Adrenal gland (tissue), 12 donors: ENCODE measurements around the gene BRINP1. TPM values are rescaled to one million over a fixed set of nuclear protein-coding genes. Genes with fewer than 3 reads are reported as not detected.

Experiments used
- DNase-seq, 7 donors: peaks; one replicate each; pipeline ENCODE4 v3.0.0-alpha.2; 2019 to 2020
- H3K27ac ChIP-seq, 5 donors: fragments of 200-600 bp; sonication (generic) in 4 of 5; 1 replicate in 3 of 5; 2 replicates in 2 of 5; pipeline versions ENCODE4 v1.5.1 to v1.8.0; 2016 to 2020; ENCODE audit warnings: mild to moderate bottlenecking in 1 of 5
- H3K27me3 ChIP-seq: fragments of 200-600 bp; 2 replicates; pipeline ENCODE4 v1.8.0; 2021
- H3K36me3 ChIP-seq, 2 donors: fragments of 200-600 bp; replicated peaks in 1 of 2; 1 replicate in 1 of 2; 2 replicates in 1 of 2; pipeline versions ENCODE4 v1.5.1 to v1.8.0; 2018 to 2022
- H3K4me1 ChIP-seq, 2 donors: fragments of 200-600 bp; replicated peaks in 1 of 2; 1 replicate in 1 of 2; 2 replicates in 1 of 2; pipeline versions ENCODE4 v1.5.1 to v1.8.0; 2018 to 2021
- H3K4me3 ChIP-seq, 4 donors: fragments of 200-600 bp; sonication (generic) in 3 of 4; one replicate each; pipeline ENCODE4 v1.5.1; 2016 to 2018
- H3K9me3 ChIP-seq, 3 donors: fragments of 200-600 bp; sonication (generic) in 1 of 3; replicated peaks in 1 of 3; 1 replicate in 2 of 3; 2 replicates in 1 of 3; pipeline versions ENCODE4 v1.5.1 to v1.8.0; 2016 to 2021
- CTCF ChIP-seq, 6 experiments: fragments of 450-650 bp in 4 of 6; fragments of 200-600 bp in 2 of 6; sonication (generic) in 1 of 6; IDR thresholded peaks; 1 replicate in 5 of 6; 2 replicates in 1 of 6; pipeline versions ENCODE4 v1.5.1 to v1.8.0; 2016 to 2021; ENCODE audit warnings: antibody characterized with exemption in 6 of 6, mild to moderate bottlenecking in 2 of 6, moderate library complexity in 1 of 6
- POLR2A ChIP-seq, 2 donors: fragments of 450-650 bp; IDR thresholded peaks; one replicate each; pipeline ENCODE4 v1.6.1; 2017; ENCODE audit warnings: antibody characterized with exemption in 2 of 2, mild to moderate bottlenecking in 2 of 2, moderate library complexity in 1 of 2
- WGBS, 4 donors: extraction: QIAGEN DNeasy Blood & Tissue Kit in 2 of 4; methylation state at CpG; one replicate each; pipeline versions ENCODE4 v1.1.5 to v1.1.7; 2013 to 2017; 5-methylcytosine and 5-hydroxymethylcytosine counted together
- intact Hi-C, 2 donors: fragments of 100-400 bp; cut with DNase I; formaldehyde crosslinking; loops; one replicate each; pipeline versions ENCODE4 v1.14.1 to v1.15.0; 2022 to 2023
- polyA plus RNA-seq, 3 donors: library from polyadenylated mRNA; stranded (reverse); fragments of 200-250 nt in 2 of 3; fragments of 350-450 nt in 1 of 3; fragmentation: Illumina TruSeq in 1 of 3; extraction: RNeasy Lipid Tissue Mini Kit (QIAGEN cat#74804) in 1 of 3; gene quantifications; one replicate each; pipeline ENCODE4 v1.2.3, GENCODE V29; 2013 to 2014
- total RNA-seq, 9 donors: library from RNA; depleted of rRNA in 4 of 9; stranded (reverse); fragments of >200 nt in 4 of 9; fragments of 120-200 nt in 1 of 9; fragmentation: NEBNext Ultra II Directional in 1 of 9; extraction: Animal tissue kit (Norgen Biotek cat#: 25700) in 1 of 9; gene quantifications; one replicate each; pipeline versions ENCODE4 v1.1.0 to v1.2.4, GENCODE V29; 2013 to 2023
- donor health status: healthy with polysubstance abuse.
- donor health status: Bipolar disorder and iron deficiency.
- donor health status: DM: yes; HTN: yes; CAD: no.
- donor health status: DM: no; HTN: no; CAD: no.
- donor health status: DM: no; HTN: no; CAD: no.
- donor health status: DM: yes; HTN: yes; CAD: no.

The BRINP1 gene
- total and polyA plus RNA-seq, 12 donors: 0.07 to 6.4 (median 1.2) TPM; not detected in 1

GRCh38 chr9:119360237-119360636 is 9.0 kb downstream of the BRINP1 start:
- Histone ChIP-seq H3K36me3 (no peaks in the 10 kb centered on the region), H3K27ac (no peak overlapping the region), H3K9me3 (no peaks in the 10 kb centered on the region), H3K4me3 (no peak overlapping the region), H3K4me1 (no peaks in the 10 kb centered on the region), H3K27me3 (no peaks in the 10 kb centered on the region)
- WGBS, 4 donors: 68 to 73% (median 72%) methylated on average over 5 of the region's 5 CpGs
- DNase-seq: no peak
- no peak for TF ChIP-seq POLR2A (IDR thresholded peaks at IDR 0.05)
- TF ChIP-seq CTCF (IDR thresholded peaks at IDR 0.05): no peak
- intact Hi-C loops: loop anchor here in 1 of 2 donors (10.0 kb wide), 5 partner anchors 75 to 1715 kb away; no protein-coding TSS in a partner anchor

- intact Hi-C loops: no loop called here
- no peaks in the 10 kb centered on the region for H3K4me1 ChIP-seq
- H3K27ac ChIP-seq: no peak overlapping the region
- no peak for TF ChIP-seq CTCF (IDR thresholded peaks at IDR 0.05)
- no peak for DNase-seq
- H3K4me3 ChIP-seq: no peak overlapping the region
- WGBS, 4 donors: 6 to 19% (median 16%) methylated on average over 2 of the region's 2 CpGs
- H3K36me3 ChIP-seq: no peaks in the 10 kb centered on the region
- H3K27me3 ChIP-seq: no peaks in the 10 kb centered on the region
- H3K9me3 ChIP-seq: no peaks in the 10 kb centered on the region
Measured at GRCh38 chr9:119357336-119358096, 11.7 kb downstream of the BRINP1 start.

GRCh38 chr9:119349351-119349825 is 19.8 kb downstream of the BRINP1 start:
- Histone ChIP-seq H3K9me3 (no peaks in the 10 kb centered on the region), H3K27me3 (no peaks in the 10 kb centered on the region), H3K4me3 (no peak overlapping the region), H3K4me1 (no peaks in the 10 kb centered on the region), H3K27ac (no peak overlapping the region), H3K36me3 (no peaks in the 10 kb centered on the region)
- 37 to 40% (median 38%) methylated on average over 11 of the region's 11 CpGs for WGBS, 4 donors
- no peak for DNase-seq
- intact Hi-C loops: no loop called here
- no peak for TF ChIP-seq CTCF (IDR thresholded peaks at IDR 0.05)
- TF ChIP-seq POLR2A (IDR thresholded peaks at IDR 0.05): no peak

GRCh38 chr9:119343059-119343990 is 25.9 kb downstream of the BRINP1 start:
- DNase-seq: no peak
- intact Hi-C loops: no loop called here

More at GRCh38 chr9:119343059-119343990, 25.9 kb downstream of the BRINP1 start:
- Histone ChIP-seq H3K27ac (no peak overlapping the region), H3K4me1 (no peaks in the 10 kb centered on the region), H3K36me3 (no peaks in the 10 kb centered on the region), H3K27me3 (no peaks in the 10 kb centered on the region), H3K4me3 (no peak overlapping the region), H3K9me3 (no peaks in the 10 kb centered on the region)
- 53 to 68% (median 60%) methylated on average over 13 of the region's 13 CpGs for WGBS, 4 donors
- TF ChIP-seq POLR2A (IDR thresholded peaks at IDR 0.05) (no peak), CTCF (IDR thresholded peaks at IDR 0.05) (no peak)
